ENCODE results near the gene SEC31A.

The SEC31A gene

GRCh38 chr4:82811838-82812341, 79.1 kb downstream of the SEC31A start:
- Histone ChIP-seq H3K36me3 (ENCODE audit: low read depth) (no peaks in the 10 kb centered on the region; the same call in 1 of the 2 replicates), H3K27me3 (ENCODE audit: insufficient read depth, poor library complexity, severe bottlenecking) (no peaks in the 10 kb centered on the region), H3K4me3 (ENCODE audit: severe bottlenecking) (no peak overlapping the region), H3K27ac (ENCODE audit: poor library complexity, severe bottlenecking) (no peak overlapping the region), H3K4me1 (ENCODE audit: insufficient read depth, poor library complexity, severe bottlenecking) (no peaks in the 10 kb centered on the region), H3K9me3 (ENCODE audit: severe bottlenecking) (no peaks in the 10 kb centered on the region)
- no peak for ATAC-seq (ENCODE audit: low read depth)
- TF ChIP-seq, protein P1, sequence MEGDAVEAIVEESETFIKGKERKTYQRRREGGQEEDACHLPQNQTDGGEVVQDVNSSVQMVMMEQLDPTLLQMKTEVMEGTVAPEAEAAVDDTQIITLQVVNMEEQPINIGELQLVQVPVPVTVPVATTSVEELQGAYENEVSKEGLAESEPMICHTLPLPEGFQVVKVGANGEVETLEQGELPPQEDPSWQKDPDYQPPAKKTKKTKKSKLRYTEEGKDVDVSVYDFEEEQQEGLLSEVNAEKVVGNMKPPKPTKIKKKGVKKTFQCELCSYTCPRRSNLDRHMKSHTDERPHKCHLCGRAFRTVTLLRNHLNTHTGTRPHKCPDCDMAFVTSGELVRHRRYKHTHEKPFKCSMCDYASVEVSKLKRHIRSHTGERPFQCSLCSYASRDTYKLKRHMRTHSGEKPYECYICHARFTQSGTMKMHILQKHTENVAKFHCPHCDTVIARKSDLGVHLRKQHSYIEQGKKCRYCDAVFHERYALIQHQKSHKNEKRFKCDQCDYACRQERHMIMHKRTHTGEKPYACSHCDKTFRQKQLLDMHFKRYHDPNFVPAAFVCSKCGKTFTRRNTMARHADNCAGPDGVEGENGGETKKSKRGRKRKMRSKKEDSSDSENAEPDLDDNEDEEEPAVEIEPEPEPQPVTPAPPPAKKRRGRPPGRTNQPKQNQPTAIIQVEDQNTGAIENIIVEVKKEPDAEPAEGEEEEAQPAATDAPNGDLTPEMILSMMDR (IDR thresholded peaks at IDR 0.05; ENCODE audit: poor library complexity, severe bottlenecking) = no peak
- no peak for DNase-seq (ENCODE audit: low spot score)

GRCh38 chr4:82811392-82811791, 79.6 kb downstream of the SEC31A start:
- no peaks in the 10 kb centered on the region for H3K27me3 ChIP-seq (ENCODE audit: insufficient read depth, poor library complexity, severe bottlenecking)
- no peak overlapping the region for H3K27ac ChIP-seq (ENCODE audit: poor library complexity, severe bottlenecking)
- TF ChIP-seq, protein P1 (IDR thresholded peaks at IDR 0.05; ENCODE audit: poor library complexity, severe bottlenecking) = no peak

DNA sequence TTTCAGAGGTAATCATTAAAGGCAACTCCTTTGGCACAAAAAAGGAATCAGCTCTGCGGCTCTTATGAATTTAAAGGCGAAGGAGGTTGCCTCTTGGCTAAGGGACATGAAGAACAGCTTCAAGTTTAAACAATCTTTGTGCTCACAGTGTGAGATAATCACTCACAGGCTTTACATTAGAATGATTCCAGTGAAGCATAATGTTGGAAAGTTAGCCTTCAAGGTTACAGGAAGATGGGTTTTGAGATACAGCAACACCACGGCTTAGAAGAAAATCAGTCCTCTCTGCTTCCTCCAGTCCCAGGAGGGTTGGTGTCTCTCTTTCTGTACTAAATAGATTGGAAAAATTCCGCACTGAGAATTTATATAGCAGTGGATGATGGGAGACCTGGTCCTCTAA, 80.8 kb downstream of the SEC31A start:
- Histone ChIP-seq H3K27me3 (ENCODE audit: insufficient read depth, poor library complexity, severe bottlenecking) (no peaks in the 10 kb centered on the region), H3K27ac (ENCODE audit: poor library complexity, severe bottlenecking) (no peak overlapping the region), H3K4me1 (ENCODE audit: insufficient read depth, poor library complexity, severe bottlenecking) (no peaks in the 10 kb centered on the region), H3K36me3 (ENCODE audit: low read depth) (no peaks in the 10 kb centered on the region), H3K4me3 (ENCODE audit: severe bottlenecking) (no peak overlapping the region), H3K9me3 (ENCODE audit: severe bottlenecking) (no peaks in the 10 kb centered on the region)
- no peak for DNase-seq (ENCODE audit: low spot score)
- TF ChIP-seq, protein P1 (IDR thresholded peaks at IDR 0.05; ENCODE audit: poor library complexity, severe bottlenecking) = no peak
- ATAC-seq (ENCODE audit: low read depth) = no peak

More at GRCh38 chr4:82811392-82811791, 79.6 kb downstream of the SEC31A start:
- H3K9me3 ChIP-seq (ENCODE audit: severe bottlenecking) = no peaks in the 10 kb centered on the region
- no peaks in the 10 kb centered on the region for H3K4me1 ChIP-seq (ENCODE audit: insufficient read depth, poor library complexity, severe bottlenecking)
- no peak overlapping the region for H3K4me3 ChIP-seq (ENCODE audit: severe bottlenecking)
- ATAC-seq (ENCODE audit: low read depth) (no peak), DNase-seq (ENCODE audit: low spot score) (no peak)
- H3K36me3 ChIP-seq (ENCODE audit: low read depth) = no peaks in the 10 kb centered on the region; the same call in 1 of the 2 replicates

DNA sequence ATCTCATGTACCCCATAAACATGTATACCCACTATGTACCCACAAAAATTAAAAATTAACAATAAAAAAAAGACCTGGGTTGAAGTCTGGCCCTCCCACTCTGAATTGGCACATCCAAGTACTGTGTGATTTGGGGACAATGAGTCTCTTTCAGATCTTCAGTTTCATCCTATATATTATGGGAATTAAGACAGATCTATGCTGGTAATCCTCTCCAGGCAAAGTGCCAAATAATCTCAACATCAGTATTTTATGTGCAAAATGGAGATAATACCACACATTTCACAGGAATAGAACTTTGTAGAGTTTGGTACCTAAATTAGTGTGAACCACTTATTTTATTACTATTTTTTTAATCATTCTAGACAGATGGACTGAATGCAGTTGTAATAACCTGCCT, 81.3 kb downstream of the SEC31A start:
- H3K4me3 ChIP-seq (ENCODE audit: severe bottlenecking) = no peak overlapping the region
- no peaks in the 10 kb centered on the region for H3K9me3 ChIP-seq (ENCODE audit: severe bottlenecking)
- no peaks in the 10 kb centered on the region for H3K36me3 ChIP-seq (ENCODE audit: low read depth)
- H3K27ac ChIP-seq (ENCODE audit: poor library complexity, severe bottlenecking) = no peak overlapping the region
- DNase-seq (ENCODE audit: low spot score) = no peak
- H3K4me1 ChIP-seq (ENCODE audit: insufficient read depth, poor library complexity, severe bottlenecking) = no peaks in the 10 kb centered on the region
- no peak for ATAC-seq (ENCODE audit: low read depth)
- no peaks in the 10 kb centered on the region for H3K27me3 ChIP-seq (ENCODE audit: insufficient read depth, poor library complexity, severe bottlenecking)
- TF ChIP-seq, protein P1 (IDR thresholded peaks at IDR 0.05; ENCODE audit: poor library complexity, severe bottlenecking) = no peak

GRCh38 chr4:82803746-82804145, 87.2 kb downstream of the SEC31A start:
- Histone ChIP-seq H3K9me3 (ENCODE audit: severe bottlenecking) (no peaks in the 10 kb centered on the region), H3K27ac (ENCODE audit: poor library complexity, severe bottlenecking) (no peak overlapping the region), H3K36me3 (ENCODE audit: low read depth) (no peaks in the 10 kb centered on the region), H3K4me3 (ENCODE audit: severe bottlenecking) (no peak overlapping the region), H3K27me3 (ENCODE audit: insufficient read depth, poor library complexity, severe bottlenecking) (peaks cover 8% of the 10 kb centered on the region), H3K4me1 (ENCODE audit: insufficient read depth, poor library complexity, severe bottlenecking) (no peaks in the 10 kb centered on the region)
- no peak for DNase-seq (ENCODE audit: low spot score)
- no peak for ATAC-seq (ENCODE audit: low read depth)
- TF ChIP-seq, protein P1 (IDR thresholded peaks at IDR 0.05; ENCODE audit: poor library complexity, severe bottlenecking) = no peak

Measured in RWPE2 (cell line).